Measurements from ENCODE around the gene ZDHHC6.
"Not testable (repeated sequence)": the region's sequence is repeated elsewhere in the genome, so short reads cannot be mapped to it uniquely, and the experiment has no call there.

Gene ZDHHC6

GRCh38 chr10:112442063-112442462 is 4.7 kb downstream of the ZDHHC6 start:
- DNase-seq (ENCODE audit: low read depth), result no peak

- DNase-seq (ENCODE audit: low read depth), result no peak
Measured at GRCh38 chr10:112441520-112441919, 5.2 kb downstream of the ZDHHC6 start.

GRCh38 chr10:112438356-112438755 is 8.4 kb downstream of the ZDHHC6 start:
- DNase-seq (ENCODE audit: low read depth), result no peak

GRCh38 chr10:112434988-112435619 is 11.6 kb downstream of the ZDHHC6 start:
- DNase-seq (ENCODE audit: low read depth), result no peak

GRCh38 chr10:112433136-112433535 is 13.6 kb downstream of the ZDHHC6 start:
- DNase-seq (ENCODE audit: low read depth), result no peak

- DNase-seq (ENCODE audit: low read depth), result no peak
Measured at GRCh38 chr10:112429654-112430230, 17.0 kb downstream of the ZDHHC6 start.

GRCh38 chr10:112429147-112429546 is 17.6 kb downstream of the ZDHHC6 start:
- no peak for DNase-seq (ENCODE audit: low read depth)

GRCh38 chr10:112426111-112426510 is 20.6 kb downstream of the ZDHHC6 start:
- no peak for DNase-seq (ENCODE audit: low read depth)

- no peak for DNase-seq (ENCODE audit: low read depth)
Measured at GRCh38 chr10:112424651-112425050, 22.1 kb downstream of the ZDHHC6 start.

- no peak for DNase-seq (ENCODE audit: low read depth)
Measured at GRCh38 chr10:112421731-112422130, 25.0 kb downstream of the ZDHHC6 start.

- peak; percentile 36 for DNase-seq (ENCODE audit: low read depth)
Measured at GRCh38 chr10:112412696-112413095, 34.0 kb downstream of the ZDHHC6 start.

- DNase-seq (ENCODE audit: low read depth), result no peak
Measured at GRCh38 chr10:112409755-112410154, 37.0 kb downstream of the ZDHHC6 start.

GRCh38 chr10:112409299-112409698 is 37.4 kb downstream of the ZDHHC6 start:
- no peak for DNase-seq (ENCODE audit: low read depth)

- DNase-seq (ENCODE audit: low read depth), result no peak
Measured at GRCh38 chr10:112407696-112408095, 39.0 kb downstream of the ZDHHC6 start.

GRCh38 chr10:112406806-112407205 is 39.9 kb downstream of the ZDHHC6 start:
- not testable (repeated sequence) for DNase-seq (ENCODE audit: low read depth)

- no peak for DNase-seq (ENCODE audit: low read depth)
Measured at GRCh38 chr10:112404617-112405016, 42.1 kb downstream of the ZDHHC6 start.

GRCh38 chr10:112402917-112403316 is 43.8 kb downstream of the ZDHHC6 start:
- DNase-seq (ENCODE audit: low read depth), result no peak

GRCh38 chr10:112397592-112397991 is 49.1 kb downstream of the ZDHHC6 start:
- no peak for DNase-seq (ENCODE audit: low read depth)

GRCh38 chr10:112395809-112396530 is 50.7 kb downstream of the ZDHHC6 start:
- DNase-seq (ENCODE audit: low read depth), result no peak

GRCh38 chr10:112394475-112394875 is 52.2 kb downstream of the ZDHHC6 start:
- DNase-seq (ENCODE audit: low read depth), result no peak

GRCh38 chr10:112393827-112394226 is 52.9 kb downstream of the ZDHHC6 start:
- no peak for DNase-seq (ENCODE audit: low read depth)

GRCh38 chr10:112393341-112393740 is 53.4 kb downstream of the ZDHHC6 start:
- DNase-seq (ENCODE audit: low read depth), result no peak

- no peak for DNase-seq (ENCODE audit: low read depth)
Measured at GRCh38 chr10:112390125-112390703, 56.5 kb downstream of the ZDHHC6 start.

All from CMK (cell line).